Skeletal muscle tissue (tissue), 4 donors: ENCODE results near the gene ANKMY1. TPM values are rescaled to one million over a fixed set of nuclear protein-coding genes. Genes with fewer than 3 reads are reported as not detected.

ENCODE experiments used
- H3K27ac ChIP-seq: one replicate; pipeline ENCODE4 v1.7.0; 2013; ENCODE audit warnings: mild to moderate bottlenecking, low read depth, low read length, inconsistent platforms
- H3K27me3 ChIP-seq, 3 donors: one replicate each; pipeline ENCODE4 v1.7.0; 2013; ENCODE audit warnings: low read length in 3 of 3; ENCODE audit not compliant: control insufficient read depth in 3 of 3, insufficient read depth in 3 of 3
- H3K36me3 ChIP-seq, 3 donors: one replicate each; pipeline ENCODE4 v1.7.0; 2013; ENCODE audit warnings: low read length in 3 of 3; ENCODE audit not compliant: control insufficient read depth in 3 of 3, insufficient read depth in 3 of 3
- H3K4me1 ChIP-seq, 3 donors: one replicate each; pipeline ENCODE4 v1.7.0; 2013; ENCODE audit warnings: low read length in 3 of 3, mild to moderate bottlenecking in 3 of 3; ENCODE audit not compliant: control insufficient read depth in 3 of 3, insufficient read depth in 3 of 3
- H3K4me3 ChIP-seq, 3 donors: one replicate each; pipeline ENCODE4 v1.7.0; 2013; ENCODE audit warnings: low read length in 3 of 3
- H3K9ac ChIP-seq, 3 donors: one replicate each; pipeline ENCODE4 v1.7.0; 2013; ENCODE audit warnings: low read length in 3 of 3, mild to moderate bottlenecking in 3 of 3, moderate library complexity in 2 of 3, low read depth in 1 of 3
- H3K9me3 ChIP-seq, 3 donors: one replicate each; pipeline ENCODE4 v1.7.0; 2013; ENCODE audit warnings: low read length in 3 of 3; ENCODE audit not compliant: control insufficient read depth in 3 of 3
- total RNA-seq: library from RNA; depleted of rRNA; stranded (reverse); fragments of >200 nt; gene quantifications from one replicate; pipeline ENCODE4 v1.2.3, GENCODE V29; 2014
- donor health status: Osteomylitis.

Gene ANKMY1, protein sequence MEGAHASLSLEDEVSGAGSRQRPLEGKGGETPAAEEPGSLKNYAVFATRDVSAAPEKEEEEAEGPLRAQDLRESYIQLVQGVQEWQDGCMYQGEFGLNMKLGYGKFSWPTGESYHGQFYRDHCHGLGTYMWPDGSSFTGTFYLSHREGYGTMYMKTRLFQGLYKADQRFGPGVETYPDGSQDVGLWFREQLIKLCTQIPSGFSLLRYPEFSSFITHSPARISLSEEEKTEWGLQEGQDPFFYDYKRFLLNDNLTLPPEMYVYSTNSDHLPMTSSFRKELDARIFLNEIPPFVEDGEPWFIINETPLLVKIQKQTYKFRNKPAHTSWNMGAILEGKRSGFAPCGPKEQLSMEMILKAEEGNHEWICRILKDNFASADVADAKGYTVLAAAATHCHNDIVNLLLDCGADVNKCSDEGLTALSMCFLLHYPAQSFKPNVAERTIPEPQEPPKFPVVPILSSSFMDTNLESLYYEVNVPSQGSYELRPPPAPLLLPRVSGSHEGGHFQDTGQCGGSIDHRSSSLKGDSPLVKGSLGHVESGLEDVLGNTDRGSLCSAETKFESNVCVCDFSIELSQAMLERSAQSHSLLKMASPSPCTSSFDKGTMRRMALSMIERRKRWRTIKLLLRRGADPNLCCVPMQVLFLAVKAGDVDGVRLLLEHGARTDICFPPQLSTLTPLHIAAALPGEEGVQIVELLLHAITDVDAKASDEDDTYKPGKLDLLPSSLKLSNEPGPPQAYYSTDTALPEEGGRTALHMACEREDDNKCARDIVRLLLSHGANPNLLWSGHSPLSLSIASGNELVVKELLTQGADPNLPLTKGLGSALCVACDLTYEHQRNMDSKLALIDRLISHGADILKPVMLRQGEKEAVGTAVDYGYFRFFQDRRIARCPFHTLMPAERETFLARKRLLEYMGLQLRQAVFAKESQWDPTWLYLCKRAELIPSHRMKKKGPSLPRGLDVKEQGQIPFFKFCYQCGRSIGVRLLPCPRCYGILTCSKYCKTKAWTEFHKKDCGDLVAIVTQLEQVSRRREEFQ
- total RNA-seq = 5.2 TPM

DNA sequence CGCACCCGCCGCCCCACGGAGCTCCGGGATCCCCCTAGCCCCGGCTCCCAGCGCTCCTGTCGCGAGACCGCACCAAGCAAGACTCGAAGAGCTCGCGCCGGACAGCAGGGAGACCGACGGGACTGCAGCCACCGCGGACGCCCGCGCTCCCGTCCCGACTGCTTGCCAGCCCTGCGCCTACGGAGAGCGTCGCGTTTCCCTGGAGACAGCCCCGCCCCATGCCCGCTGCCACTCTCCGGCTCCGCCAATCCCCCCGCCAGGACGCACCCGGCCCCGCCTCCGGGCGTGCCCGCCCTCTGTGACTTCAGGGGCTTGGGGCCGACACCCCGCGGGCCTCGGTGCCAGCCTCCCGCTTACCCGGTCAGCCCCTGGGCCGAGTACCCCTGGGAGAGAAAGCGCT lies at the start of gene ANKMY1:
Gene ANKMY1, minus strand, starts transcription at position 181 of the 400 bp plus-strand sequence. CDS start 653 bp downstream, outside the sequence.
- peak within 1 kb of the TSS in 2 of 3 donors; percentile 23 to 45 for H3K9ac ChIP-seq

DNA sequence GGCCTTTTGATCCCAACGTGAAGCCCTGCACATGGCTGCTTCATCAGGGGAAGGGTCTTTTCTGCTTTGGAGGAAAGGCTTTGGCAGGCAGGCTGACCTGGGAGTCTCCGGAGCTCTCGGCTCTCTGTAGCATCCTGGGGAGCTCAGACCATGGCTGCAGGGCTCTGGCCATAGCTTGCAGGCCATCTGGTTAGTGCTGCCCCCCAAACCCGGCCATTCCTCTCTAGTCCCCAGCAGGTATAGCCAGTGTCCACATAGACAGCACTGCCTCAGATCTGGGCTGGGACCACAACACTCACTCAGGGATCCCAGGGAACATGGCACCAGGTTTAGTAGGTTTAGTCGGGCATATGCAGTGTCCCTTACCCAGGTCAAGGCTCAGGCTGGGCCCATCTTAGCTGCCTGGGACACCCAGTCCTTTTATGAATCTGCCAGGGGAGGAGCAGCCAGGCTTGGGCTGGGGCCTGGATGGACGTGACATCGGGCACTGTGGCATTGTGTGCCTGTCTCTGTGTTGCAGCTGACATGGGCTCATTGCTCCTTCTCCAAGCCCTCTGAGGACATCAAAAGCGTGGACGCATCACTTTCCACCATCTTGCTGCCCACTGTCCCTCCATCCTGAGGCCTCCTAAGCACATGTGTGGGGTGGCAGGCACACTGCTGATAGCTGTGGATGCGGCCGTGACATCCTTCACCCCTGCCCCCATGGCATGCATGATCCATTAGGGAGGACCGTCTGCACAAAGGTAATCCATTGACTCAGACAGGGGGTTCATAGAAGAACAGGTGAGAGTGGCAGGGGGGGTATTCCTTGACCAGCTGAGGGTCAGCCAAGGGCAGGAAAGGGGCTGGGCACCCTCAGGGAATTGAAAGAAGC lies 48.3 kb upstream of the ANKMY1 start:
- no peaks in the 10 kb centered on the region for H3K27me3 ChIP-seq
- H3K9me3 ChIP-seq = no peaks in the 10 kb centered on the region
- H3K9ac ChIP-seq = no peak overlapping the region
- H3K4me1 ChIP-seq = peaks cover 3 to 8% (median 6%) of the 10 kb centered on the region in 3 donors
- no peak overlapping the region for H3K4me3 ChIP-seq
- no peak overlapping the region for H3K27ac ChIP-seq
- no peaks in the 10 kb centered on the region for H3K36me3 ChIP-seq

More for the DNA sequence above, at the start of gene ANKMY1:
- Histone ChIP-seq H3K27me3 (no peaks in the 10 kb centered on the region), H3K4me1 (peaks cover 31 to 39% (median 34%) of the 10 kb centered on the region in 3 donors), H3K36me3 (peaks cover 1 to 9% (median 7%) of the 10 kb centered on the region in 3 donors), H3K9me3 (no peaks in the 10 kb centered on the region), H3K4me3 (peak within 1 kb of the TSS in 2 of 3 donors; percentile 43 to 45), H3K27ac (no peak within 1 kb of the TSS)

DNA sequence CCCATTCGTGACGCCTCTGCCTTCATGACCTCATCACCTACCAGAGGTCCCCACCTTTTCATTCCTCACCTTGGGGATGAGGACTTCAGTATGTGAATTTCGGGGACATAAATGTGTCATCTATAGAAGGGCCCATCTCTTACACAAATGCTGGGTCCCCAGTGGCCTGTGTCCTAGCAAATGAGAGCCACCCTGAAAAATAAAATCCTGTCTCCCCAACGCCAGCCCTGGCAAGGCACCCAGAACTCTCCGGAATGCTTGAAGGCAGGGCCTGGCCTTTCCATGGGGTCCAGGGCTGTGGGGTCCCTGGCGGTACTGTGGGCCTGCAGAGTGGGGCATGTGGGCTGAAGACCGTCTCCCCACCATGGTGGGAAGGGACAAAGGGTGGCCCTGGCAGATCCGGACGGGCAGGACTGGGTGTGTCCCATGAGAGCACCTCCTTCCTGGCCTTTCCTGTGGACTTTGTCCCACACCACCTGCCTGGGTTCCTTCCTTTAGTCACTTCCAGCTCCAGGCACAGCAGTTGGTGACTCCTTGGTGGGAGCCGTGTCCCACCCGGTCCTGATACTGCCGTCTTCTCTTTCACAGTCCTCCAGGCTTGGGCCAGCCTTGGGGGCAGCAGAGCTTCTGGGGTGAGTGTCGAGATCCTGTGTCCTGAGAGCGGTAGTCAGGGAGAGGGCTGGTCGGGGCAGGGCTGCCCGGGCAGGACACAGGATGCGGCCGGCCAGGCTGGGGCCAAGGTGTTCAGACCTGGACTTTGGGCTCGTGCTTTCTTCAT lies 47.3 kb upstream of the ANKMY1 start:
- no peaks in the 10 kb centered on the region for H3K36me3 ChIP-seq
- H3K27me3 ChIP-seq = no peaks in the 10 kb centered on the region
- no peak overlapping the region for H3K4me3 ChIP-seq
- no peak overlapping the region for H3K27ac ChIP-seq
- H3K4me1 ChIP-seq = peaks cover 3 to 8% (median 6%) of the 10 kb centered on the region in 3 donors
- H3K9ac ChIP-seq = no peak overlapping the region
- no peaks in the 10 kb centered on the region for H3K9me3 ChIP-seq

DNA sequence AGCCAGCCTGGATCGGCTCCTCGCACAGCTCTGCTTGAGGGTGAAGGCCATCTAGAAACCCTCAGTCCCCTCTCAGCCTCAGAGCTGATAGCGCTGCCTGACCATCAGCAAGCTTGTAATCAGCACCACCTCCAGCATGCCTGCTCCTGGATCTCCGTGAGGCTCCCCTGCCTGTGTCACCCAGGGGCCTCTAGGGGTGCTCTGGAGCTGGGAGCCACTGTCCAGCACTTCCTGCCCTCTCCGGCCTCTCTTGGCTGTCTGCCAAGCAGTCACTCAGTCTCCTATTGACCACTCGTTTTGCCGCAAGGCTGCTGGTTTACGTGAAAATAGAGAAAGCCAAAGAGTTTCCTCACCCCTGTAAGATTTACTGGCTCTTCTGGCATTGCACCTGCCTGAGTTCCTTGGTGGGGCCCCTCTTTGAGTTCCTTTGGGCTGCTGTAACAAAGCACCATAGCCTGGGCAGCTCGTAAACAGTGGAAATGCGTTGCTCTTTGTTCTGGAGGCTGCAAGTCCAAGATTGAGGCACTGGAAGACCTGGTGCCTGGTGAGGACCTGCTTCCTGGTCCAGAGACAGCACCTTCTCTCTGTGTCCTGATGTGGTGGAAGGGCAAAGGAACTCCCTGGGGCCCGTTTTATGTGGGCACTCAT lies 46.6 kb upstream of the ANKMY1 start:
- peak overlapping the region in 1 of 3 donors; percentile 40 for H3K9ac ChIP-seq
- H3K27ac ChIP-seq = no peak overlapping the region
- H3K36me3 ChIP-seq = peaks cover under 1 to 7% (median 3%) of the 10 kb centered on the region in 3 donors
- no peaks in the 10 kb centered on the region for H3K9me3 ChIP-seq
- H3K27me3 ChIP-seq = no peaks in the 10 kb centered on the region
- peaks cover 3 to 8% (median 6%) of the 10 kb centered on the region in 3 donors for H3K4me1 ChIP-seq
- H3K4me3 ChIP-seq = peak overlapping the region in 1 of 3 donors; percentile 0

DNA sequence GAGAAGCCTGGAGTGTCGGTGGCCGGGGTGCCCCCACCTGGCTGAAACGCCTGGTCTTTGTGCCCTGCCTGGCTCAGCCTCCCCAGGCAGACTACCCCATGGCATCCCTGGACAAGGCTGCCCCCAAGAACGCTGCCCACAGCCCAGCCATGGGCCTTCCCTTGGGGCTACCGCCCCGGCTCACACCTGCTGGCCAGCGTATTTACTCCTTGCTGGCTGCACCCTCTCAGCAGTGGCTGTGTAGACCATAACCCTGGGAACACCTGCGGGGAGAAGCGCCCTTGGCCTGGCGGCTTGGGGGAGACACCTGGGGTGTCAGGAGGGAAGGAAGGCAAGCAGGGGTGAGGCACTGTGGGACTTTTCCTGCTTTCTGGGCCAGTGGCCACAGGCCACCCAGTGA lies 46.1 kb upstream of the ANKMY1 start:
- no peak overlapping the region for H3K4me3 ChIP-seq
- H3K9ac ChIP-seq = no peak overlapping the region
- no peaks in the 10 kb centered on the region for H3K9me3 ChIP-seq
- no peak overlapping the region for H3K27ac ChIP-seq
- peaks cover 3 to 8% (median 6%) of the 10 kb centered on the region in 3 donors for H3K4me1 ChIP-seq
- peaks cover 2 to 10% (median 6%) of the 10 kb centered on the region in 3 donors for H3K36me3 ChIP-seq
- no peaks in the 10 kb centered on the region for H3K27me3 ChIP-seq

DNA sequence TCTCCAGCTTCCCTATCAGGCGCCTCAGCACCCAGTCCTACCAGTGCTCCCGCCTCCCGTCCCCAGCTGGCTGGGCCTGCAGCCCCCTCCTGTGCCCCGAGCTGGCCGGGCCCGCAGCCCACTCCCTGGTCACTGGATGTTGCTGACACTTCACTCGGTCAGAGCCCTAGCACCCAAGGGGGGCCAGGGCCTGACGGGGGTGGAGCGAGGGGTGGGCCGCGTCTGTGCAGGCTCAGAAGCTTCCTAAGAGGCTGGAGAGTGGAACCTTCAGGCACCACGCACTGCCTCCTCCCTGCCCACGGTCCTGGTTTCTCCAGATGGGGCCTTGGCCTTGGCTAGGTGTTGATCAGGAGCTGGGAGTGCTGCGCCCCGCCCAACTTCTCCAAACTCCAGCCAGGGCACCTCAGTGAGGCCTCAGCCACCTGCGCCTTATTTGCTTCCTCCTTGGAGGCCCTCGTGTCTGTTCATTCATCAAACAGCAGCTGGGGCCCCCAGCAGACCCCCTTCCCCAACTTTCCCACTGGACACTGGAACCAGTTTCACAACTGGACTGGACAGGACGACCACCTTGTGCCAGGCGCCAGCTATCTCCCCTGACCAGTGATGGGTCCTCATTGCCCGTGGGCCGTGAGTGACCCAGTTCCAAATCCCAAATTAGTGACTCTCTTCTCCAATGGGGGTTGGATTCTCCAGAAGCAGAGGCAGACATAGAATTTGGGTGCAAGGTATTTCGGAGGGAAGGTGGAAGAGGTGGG lies 45.5 kb upstream of the ANKMY1 start:
- Histone ChIP-seq H3K27ac (no peak overlapping the region), H3K9me3 (no peaks in the 10 kb centered on the region), H3K4me1 (peaks cover 3 to 8% (median 6%) of the 10 kb centered on the region in 3 donors), H3K27me3 (no peaks in the 10 kb centered on the region), H3K4me3 (no peak overlapping the region), H3K9ac (no peak overlapping the region), H3K36me3 (peaks cover 4 to 15% (median 7%) of the 10 kb centered on the region in 3 donors)

DNA sequence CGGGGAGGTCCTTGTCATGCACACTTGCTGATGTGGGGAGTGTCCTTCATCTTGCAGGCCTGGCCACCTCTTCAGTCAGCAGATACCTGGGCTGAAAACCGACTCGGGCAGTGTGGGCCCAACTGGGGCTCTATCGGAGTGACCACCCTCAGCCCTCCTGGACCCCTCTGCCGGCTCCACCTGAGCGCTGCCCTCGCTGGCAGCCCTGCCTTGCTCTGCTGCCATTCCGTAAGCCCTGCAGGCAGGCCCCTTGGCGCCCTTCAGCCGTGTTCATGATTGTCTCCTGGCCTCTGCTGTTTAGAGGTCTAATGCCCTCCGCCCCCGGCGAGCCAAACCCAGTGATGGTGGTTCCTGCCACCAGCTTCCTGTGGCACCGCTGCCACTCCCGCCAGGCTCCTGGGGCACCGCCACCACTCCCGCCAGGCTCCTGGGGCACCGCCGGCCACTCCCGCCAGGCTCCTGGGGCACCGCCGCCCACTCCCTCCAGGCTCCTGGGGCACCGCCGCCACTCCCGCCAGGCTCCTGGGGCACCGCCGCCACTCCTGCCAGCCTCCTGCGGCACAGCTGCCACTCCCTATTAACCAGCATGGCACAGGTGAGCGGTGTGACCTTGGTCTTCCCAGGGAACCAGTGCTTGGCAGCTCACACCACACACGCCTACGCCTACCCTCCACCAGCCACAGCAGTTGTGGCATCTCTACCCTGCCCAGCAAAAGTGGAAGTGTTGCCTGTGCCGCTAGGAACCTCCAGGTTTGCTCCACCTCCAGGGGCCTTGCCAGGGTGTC lies 44.7 kb upstream of the ANKMY1 start:
- H3K36me3 ChIP-seq = peaks cover 9 to 22% (median 13%) of the 10 kb centered on the region in 3 donors
- H3K9me3 ChIP-seq = no peaks in the 10 kb centered on the region
- H3K4me1 ChIP-seq = peaks cover 3 to 8% (median 6%) of the 10 kb centered on the region in 3 donors

More for the DNA sequence above, 44.7 kb upstream of the ANKMY1 start:
- Histone ChIP-seq H3K4me3 (no peak overlapping the region), H3K9ac (no peak overlapping the region), H3K27ac (no peak overlapping the region), H3K27me3 (no peaks in the 10 kb centered on the region)
